Measurements from ENCODE around the gene B4GALT6.

DNA sequence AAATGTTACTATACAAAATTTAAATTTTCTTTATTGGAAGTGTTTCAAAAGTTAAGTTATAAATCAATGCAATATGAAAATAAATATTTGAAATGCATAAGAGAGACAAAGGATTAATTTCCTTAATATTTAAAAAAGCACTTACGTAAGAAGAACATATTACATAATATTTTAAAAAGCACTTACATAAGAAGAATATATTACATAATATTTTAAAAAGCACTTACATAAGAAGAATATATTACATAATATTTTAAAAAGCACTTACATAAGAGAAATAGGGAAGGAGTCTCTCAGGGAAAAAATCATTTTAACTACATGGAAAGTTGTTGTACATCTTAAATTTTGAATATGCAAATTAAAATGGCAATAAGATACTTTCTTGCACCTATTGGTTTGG lies 17.4 kb upstream of the B4GALT6 start:
- no peak for TF ChIP-seq POLR2A (IDR thresholded peaks at IDR 0.05)
- TF ChIP-seq EP300 (IDR thresholded peaks at IDR 0.05), result no peak
- TF ChIP-seq, protein P1, sequence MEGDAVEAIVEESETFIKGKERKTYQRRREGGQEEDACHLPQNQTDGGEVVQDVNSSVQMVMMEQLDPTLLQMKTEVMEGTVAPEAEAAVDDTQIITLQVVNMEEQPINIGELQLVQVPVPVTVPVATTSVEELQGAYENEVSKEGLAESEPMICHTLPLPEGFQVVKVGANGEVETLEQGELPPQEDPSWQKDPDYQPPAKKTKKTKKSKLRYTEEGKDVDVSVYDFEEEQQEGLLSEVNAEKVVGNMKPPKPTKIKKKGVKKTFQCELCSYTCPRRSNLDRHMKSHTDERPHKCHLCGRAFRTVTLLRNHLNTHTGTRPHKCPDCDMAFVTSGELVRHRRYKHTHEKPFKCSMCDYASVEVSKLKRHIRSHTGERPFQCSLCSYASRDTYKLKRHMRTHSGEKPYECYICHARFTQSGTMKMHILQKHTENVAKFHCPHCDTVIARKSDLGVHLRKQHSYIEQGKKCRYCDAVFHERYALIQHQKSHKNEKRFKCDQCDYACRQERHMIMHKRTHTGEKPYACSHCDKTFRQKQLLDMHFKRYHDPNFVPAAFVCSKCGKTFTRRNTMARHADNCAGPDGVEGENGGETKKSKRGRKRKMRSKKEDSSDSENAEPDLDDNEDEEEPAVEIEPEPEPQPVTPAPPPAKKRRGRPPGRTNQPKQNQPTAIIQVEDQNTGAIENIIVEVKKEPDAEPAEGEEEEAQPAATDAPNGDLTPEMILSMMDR (IDR thresholded peaks at IDR 0.05), result no peak
- TF ChIP-seq POLR2AphosphoS5 (IDR thresholded peaks at IDR 0.05), result no peak

Data from suprapubic skin (tissue), 4 donors.